Measurements from ENCODE around the gene FAM237B. TPM values are rescaled to one million over a fixed set of nuclear protein-coding genes. Genes with fewer than 3 reads are reported as not detected.

Gene FAM237B
- total RNA-seq, 1 donor from 2014 or later, result not detected

DNA sequence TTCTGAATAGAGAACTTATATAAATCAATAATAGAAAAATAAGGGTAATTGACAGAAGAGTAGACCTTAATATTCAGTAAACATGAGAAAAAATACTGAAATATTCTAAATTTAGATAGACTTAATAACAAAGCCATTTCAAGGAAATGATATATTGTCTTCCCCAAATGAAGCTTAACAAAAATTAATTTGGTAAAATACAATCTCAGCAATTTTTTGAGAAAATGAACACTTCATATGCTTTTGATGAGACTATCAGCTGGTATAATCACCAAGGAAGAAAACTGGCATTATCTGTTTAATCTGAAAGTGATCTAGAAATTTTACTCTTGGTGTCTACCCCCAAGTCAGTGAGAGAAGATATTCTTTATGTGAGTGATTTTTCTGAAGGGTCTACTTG is 1.7 kb upstream of the FAM237B start:
- no peak for DNase-seq (ENCODE audit: low spot score)
- H3K27ac Mint-ChIP-seq, result no peak overlapping the region
- no peak overlapping the region for H3K4me3 Mint-ChIP-seq
- H3K4me1 Mint-ChIP-seq (ENCODE audit: low read depth), result no peaks in the 10 kb centered on the region
- no peaks in the 10 kb centered on the region for H3K36me3 Mint-ChIP-seq (ENCODE audit: low read depth)
- intact Hi-C loops (cut with micrococcal nuclease), result no loop called here
- peaks cover 50% of the 10 kb centered on the region for H3K27me3 Mint-ChIP-seq (ENCODE audit: insufficient read depth)
- H3K9me3 Mint-ChIP-seq, result no peaks in the 10 kb centered on the region

GRCh38 chr7:90320418-90320800 is 695 bp downstream of the FAM237B start:
- H3K27ac Mint-ChIP-seq, result no peak overlapping the region
- intact Hi-C loops (cut with micrococcal nuclease), result no loop called here
- no peaks in the 10 kb centered on the region for H3K36me3 Mint-ChIP-seq (ENCODE audit: low read depth)
- H3K27me3 Mint-ChIP-seq (ENCODE audit: insufficient read depth), result peaks cover 47% of the 10 kb centered on the region
- no peaks in the 10 kb centered on the region for H3K4me1 Mint-ChIP-seq (ENCODE audit: low read depth)
- no peak overlapping the region for H3K4me3 Mint-ChIP-seq
- H3K9me3 Mint-ChIP-seq, result no peaks in the 10 kb centered on the region
- DNase-seq (ENCODE audit: low spot score), result no peak

GRCh38 chr7:90320014-90320413 is 1.1 kb downstream of the FAM237B start:
- peaks cover 44% of the 10 kb centered on the region for H3K27me3 Mint-ChIP-seq (ENCODE audit: insufficient read depth)
- H3K9me3 Mint-ChIP-seq, result no peaks in the 10 kb centered on the region
- no peaks in the 10 kb centered on the region for H3K4me1 Mint-ChIP-seq (ENCODE audit: low read depth)
- no peak overlapping the region for H3K4me3 Mint-ChIP-seq
- DNase-seq (ENCODE audit: low spot score), result no peak
- no peak overlapping the region for H3K27ac Mint-ChIP-seq
- intact Hi-C loops (cut with micrococcal nuclease), result no loop called here
- no peaks in the 10 kb centered on the region for H3K36me3 Mint-ChIP-seq (ENCODE audit: low read depth)

- Mint-ChIP-seq H3K4me1 (ENCODE audit: low read depth) (no peaks in the 10 kb centered on the region), H3K27me3 (ENCODE audit: insufficient read depth) (peaks cover 5% of the 10 kb centered on the region), H3K9me3 (no peaks in the 10 kb centered on the region), H3K4me3 (no peak overlapping the region), H3K27ac (no peak overlapping the region), H3K36me3 (ENCODE audit: low read depth) (no peaks in the 10 kb centered on the region)
- no peak for DNase-seq (ENCODE audit: low spot score)
- intact Hi-C loops (cut with micrococcal nuclease), result no loop called here
These were observed 7.2 kb downstream of the FAM237B start for GRCh38 chr7:90313907-90314306.

DNA sequence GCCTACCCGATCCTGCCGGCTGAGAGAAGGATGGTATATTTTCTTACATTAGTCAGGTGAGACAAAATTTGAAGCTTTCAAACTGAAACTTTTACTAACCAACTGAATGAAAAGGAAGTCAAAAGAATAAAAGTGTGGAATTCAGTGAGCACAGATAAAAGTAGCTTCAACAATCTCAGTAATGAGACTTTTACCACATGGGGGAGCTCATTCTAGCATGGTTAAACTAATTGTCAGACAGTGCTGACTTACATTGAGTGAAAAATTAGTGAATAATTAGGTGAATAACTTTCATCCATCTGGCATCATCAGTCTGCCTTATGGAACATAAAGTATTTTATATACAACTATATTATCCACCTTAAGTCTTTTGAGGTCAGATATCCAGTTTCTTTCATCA is 8.4 kb downstream of the FAM237B start:
- Mint-ChIP-seq H3K4me3 (no peak overlapping the region), H3K4me1 (ENCODE audit: low read depth) (no peaks in the 10 kb centered on the region), H3K27me3 (ENCODE audit: insufficient read depth) (peaks cover 2% of the 10 kb centered on the region), H3K9me3 (no peaks in the 10 kb centered on the region), H3K36me3 (ENCODE audit: low read depth) (no peaks in the 10 kb centered on the region), H3K27ac (no peak overlapping the region)
- intact Hi-C loops (cut with micrococcal nuclease), result loop anchor here (1.0 kb wide), 1 partner anchor 115 kb away; no protein-coding TSS in a partner anchor
- DNase-seq (ENCODE audit: low spot score), result no peak

GRCh38 chr7:90311175-90311574 is 9.9 kb downstream of the FAM237B start:
- Mint-ChIP-seq H3K4me1 (ENCODE audit: low read depth) (no peaks in the 10 kb centered on the region), H3K27me3 (ENCODE audit: insufficient read depth) (peaks cover 2% of the 10 kb centered on the region), H3K27ac (no peak overlapping the region), H3K36me3 (ENCODE audit: low read depth) (no peaks in the 10 kb centered on the region), H3K9me3 (no peaks in the 10 kb centered on the region), H3K4me3 (no peak overlapping the region)
- DNase-seq (ENCODE audit: low spot score), result no peak
- intact Hi-C loops (cut with micrococcal nuclease), result no loop called here

GRCh38 chr7:90309872-90310271 is 11.2 kb downstream of the FAM237B start:
- DNase-seq (ENCODE audit: low spot score), result no peak
- Mint-ChIP-seq H3K27ac (no peak overlapping the region), H3K4me1 (ENCODE audit: low read depth) (no peaks in the 10 kb centered on the region), H3K4me3 (no peak overlapping the region), H3K36me3 (ENCODE audit: low read depth) (no peaks in the 10 kb centered on the region), H3K27me3 (ENCODE audit: insufficient read depth) (peaks cover 2% of the 10 kb centered on the region), H3K9me3 (no peaks in the 10 kb centered on the region)
- intact Hi-C loops (cut with micrococcal nuclease), result no loop called here

- no peaks in the 10 kb centered on the region for H3K36me3 Mint-ChIP-seq (ENCODE audit: low read depth)
- H3K27me3 Mint-ChIP-seq (ENCODE audit: insufficient read depth), result peaks cover 3% of the 10 kb centered on the region
- DNase-seq (ENCODE audit: low spot score), result no peak
- H3K9me3 Mint-ChIP-seq, result no peaks in the 10 kb centered on the region
- H3K4me1 Mint-ChIP-seq (ENCODE audit: low read depth), result no peaks in the 10 kb centered on the region
- no peak overlapping the region for H3K4me3 Mint-ChIP-seq
- no peak overlapping the region for H3K27ac Mint-ChIP-seq
- intact Hi-C loops (cut with micrococcal nuclease), result no loop called here
These were observed 17.9 kb downstream of the FAM237B start for GRCh38 chr7:90303241-90303640.

DNA sequence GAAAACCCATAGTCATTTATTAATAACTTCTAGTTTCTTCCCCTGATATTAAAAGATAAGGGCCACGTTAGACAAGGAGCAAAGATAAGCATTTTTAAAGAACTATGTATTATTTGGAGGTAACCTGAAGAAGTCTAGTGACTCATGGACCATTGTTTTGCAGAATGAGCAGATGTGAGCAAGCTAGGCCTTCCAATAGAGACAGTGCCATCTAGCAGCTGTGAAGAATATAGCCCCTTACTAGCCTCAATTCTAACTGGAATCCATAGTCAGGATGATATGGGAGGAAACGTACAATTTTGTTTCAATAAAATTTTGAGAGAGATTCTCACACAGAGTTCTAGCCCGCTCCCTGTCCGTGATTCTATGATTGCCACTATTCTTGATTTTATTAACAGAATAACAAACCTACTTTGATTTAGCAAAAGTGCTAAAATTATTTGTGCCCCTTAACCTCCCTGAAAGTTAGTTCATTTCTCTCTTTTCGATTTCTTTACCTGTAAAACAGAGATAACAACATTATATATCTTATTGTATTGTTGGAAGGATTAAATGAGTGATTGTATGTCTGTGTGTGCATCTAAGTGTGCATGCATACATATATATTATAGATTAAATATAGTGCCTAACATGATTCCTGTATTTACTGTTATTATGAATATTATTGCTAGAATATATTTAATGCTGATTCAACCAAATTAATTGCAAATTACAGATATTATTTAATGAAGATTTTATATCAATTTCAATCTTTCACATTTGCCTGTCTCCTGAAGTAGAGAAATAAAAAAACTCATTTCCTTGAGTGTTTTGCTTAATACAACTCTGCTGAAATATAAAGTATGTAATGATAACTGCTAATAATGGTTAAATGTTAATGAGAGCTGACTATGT is 22.7 kb downstream of the FAM237B start:
- no peaks in the 10 kb centered on the region for H3K4me1 Mint-ChIP-seq (ENCODE audit: low read depth)
- DNase-seq (ENCODE audit: low spot score), result no peak

DNA sequence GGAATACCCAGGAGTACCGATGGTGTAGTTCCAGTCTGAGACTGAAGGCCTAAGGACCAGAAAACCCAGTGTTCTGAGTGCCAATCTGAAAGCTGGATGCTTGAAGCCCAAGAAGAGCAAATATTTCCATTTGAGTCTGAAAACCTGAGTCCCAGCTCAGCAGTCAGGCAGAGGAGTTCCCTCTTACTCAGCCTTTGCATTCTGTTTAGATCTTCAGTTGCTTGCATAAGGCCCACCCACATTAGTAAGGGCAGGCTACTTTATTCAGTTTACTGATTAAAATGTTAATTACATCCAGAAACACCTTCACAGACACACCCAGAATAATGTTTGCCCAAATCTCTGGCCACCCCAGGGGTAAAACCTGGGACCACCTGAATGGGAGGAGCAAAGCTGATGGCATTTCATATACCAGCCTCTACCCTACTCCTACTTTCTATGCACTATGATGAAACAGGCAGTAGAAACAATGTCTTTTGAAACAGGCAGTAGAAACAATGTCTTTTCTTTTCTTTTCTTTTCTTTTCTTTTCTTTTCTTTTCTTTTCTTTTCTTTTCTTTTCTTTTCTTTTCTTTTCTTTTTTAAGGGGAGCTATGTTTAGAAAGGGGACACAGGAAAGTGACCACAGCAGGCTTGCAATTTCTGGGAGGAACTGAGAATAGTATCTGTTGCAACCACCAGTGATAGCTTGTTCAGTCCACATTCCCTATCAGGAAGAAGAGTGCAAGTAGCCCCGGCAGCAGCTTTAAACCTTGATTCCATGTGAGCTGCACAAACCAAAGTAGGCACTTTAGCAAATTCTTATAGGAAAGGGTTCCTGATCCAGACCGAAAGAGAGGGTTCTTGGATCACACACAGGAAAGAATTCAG is 30.6 kb downstream of the FAM237B start:
- H3K27me3 Mint-ChIP-seq (ENCODE audit: insufficient read depth), result no peaks in the 10 kb centered on the region
- intact Hi-C loops (cut with micrococcal nuclease), result no loop called here
- H3K27ac Mint-ChIP-seq, result no peak overlapping the region
- no peak overlapping the region for H3K4me3 Mint-ChIP-seq
- peaks cover 4% of the 10 kb centered on the region for H3K4me1 Mint-ChIP-seq (ENCODE audit: low read depth)
- H3K36me3 Mint-ChIP-seq (ENCODE audit: low read depth), result no peaks in the 10 kb centered on the region
- peaks cover 4% of the 10 kb centered on the region for H3K9me3 Mint-ChIP-seq
- no peak for DNase-seq (ENCODE audit: low spot score)

More for the DNA sequence above, 22.7 kb downstream of the FAM237B start:
- intact Hi-C loops (cut with micrococcal nuclease), result loop anchor here (1.0 to 2.0 kb wide), 2 partner anchors 128 to 144 kb away; partner anchors contain the start of gene STEAP1
- no peak overlapping the region for H3K4me3 Mint-ChIP-seq
- peaks cover 2% of the 10 kb centered on the region for H3K9me3 Mint-ChIP-seq
- no peak overlapping the region for H3K27ac Mint-ChIP-seq
- H3K27me3 Mint-ChIP-seq (ENCODE audit: insufficient read depth), result peaks cover 2% of the 10 kb centered on the region
- no peaks in the 10 kb centered on the region for H3K36me3 Mint-ChIP-seq (ENCODE audit: low read depth)

GRCh38 chr7:90288154-90288553 is 33.0 kb downstream of the FAM237B start:
- peaks cover 7% of the 10 kb centered on the region for H3K4me1 Mint-ChIP-seq (ENCODE audit: low read depth)
- intact Hi-C loops (cut with micrococcal nuclease), result no loop called here
- DNase-seq (ENCODE audit: low spot score), result no peak
- H3K27ac Mint-ChIP-seq, result no peak overlapping the region
- H3K27me3 Mint-ChIP-seq (ENCODE audit: insufficient read depth), result no peaks in the 10 kb centered on the region
- H3K4me3 Mint-ChIP-seq, result no peak overlapping the region
- H3K36me3 Mint-ChIP-seq (ENCODE audit: low read depth), result no peaks in the 10 kb centered on the region
- H3K9me3 Mint-ChIP-seq, result no peaks in the 10 kb centered on the region

- peaks cover 13% of the 10 kb centered on the region for H3K27me3 Mint-ChIP-seq (ENCODE audit: insufficient read depth)
- intact Hi-C loops (cut with micrococcal nuclease), result no loop called here
- H3K9me3 Mint-ChIP-seq, result no peaks in the 10 kb centered on the region
- no peak overlapping the region for H3K27ac Mint-ChIP-seq
- DNase-seq (ENCODE audit: low spot score), result no peak
- H3K4me1 Mint-ChIP-seq (ENCODE audit: low read depth), result no peaks in the 10 kb centered on the region
- H3K36me3 Mint-ChIP-seq (ENCODE audit: low read depth), result no peaks in the 10 kb centered on the region
- H3K4me3 Mint-ChIP-seq, result no peak overlapping the region
These were observed 44.9 kb downstream of the FAM237B start for GRCh38 chr7:90276033-90276728.

Measured in activated T-helper 1 cell treated with anti-CD3 and anti-CD28 coated beads, Interleukin-12 subunit alpha, Interleukin-12 subunit beta, Interleukin-2, Interleukin-4 antibody, amounts not matched to agents 30 ng/mL and 10 ng/mL and 1 ng/mL, durations not matched to agents 14 hours and 24 hours and 36 hours (primary cell).